CD4-positive, alpha-beta T cell treated with Interleukin-17A for 4 hours (primary cell): ENCODE measurements around the gene GPRC5B.

Experiments used
- DNase-seq: peaks from one replicate; pipeline ENCODE4 v3.0.0-alpha.2; 2020; ENCODE audit warnings: mixed read lengths

The GPRC5B gene

GRCh38 chr16:19809121-19809635 lies 75.5 kb downstream of the GPRC5B start:
- DNase-seq: no peak

GRCh38 chr16:19808061-19808641 lies 76.5 kb downstream of the GPRC5B start:
- DNase-seq: no peak
